WTC11 (cell line): ENCODE results near the gene LRRC4B. TPM values are rescaled to one million over a fixed set of nuclear protein-coding genes. Genes with fewer than 3 reads are reported as not detected.

Experiments
- ATAC-seq: fragments of 200-7000 bp; cut with Tn5 transposase; 2 replicates; pipeline ENCODE4 v1.10.0; 2021; ENCODE audit warnings: mild to moderate bottlenecking, moderate library complexity
- CTCF ChIA-PET: fragments of 300-600 bp; sonication (Branson Sonifier 250); formaldehyde crosslinking; loops from one replicate; lab custom pipeline; 2021; ENCODE audit warnings: antibody characterized with exemption; lab: Charles Lee
- POLR2A ChIA-PET: fragments of 350-600 bp; sonication (Branson Sonifier 250); formaldehyde crosslinking; loops from one replicate; lab custom pipeline; 2021; ENCODE audit warnings: antibody characterized with exemption; lab: Charles Lee
- DNase-seq: peaks from one replicate; pipeline ENCODE4 v3.0.0; 2021; ENCODE audit warnings: low spot score
- H3K27ac Mint-ChIP-seq: 2 replicates; pipeline ENCODE4 v1.8.0; 2021; ENCODE audit warnings: mixed read lengths
- H3K27me3 Mint-ChIP-seq: 2 replicates; pipeline ENCODE4 v1.8.0; 2021; ENCODE audit warnings: low read depth, mild to moderate bottlenecking, moderate library complexity, mixed read lengths
- H3K36me3 Mint-ChIP-seq: 2 replicates; pipeline ENCODE4 v1.8.0; 2021; ENCODE audit warnings: mixed read lengths
- H3K4me1 Mint-ChIP-seq: 2 replicates; pipeline ENCODE4 v1.8.0; 2022; ENCODE audit warnings: mixed read lengths
- H3K4me3 Mint-ChIP-seq: 2 replicates; pipeline ENCODE4 v1.8.0; 2021; ENCODE audit warnings: mild to moderate bottlenecking, moderate library complexity, mixed read lengths
- H3K9me3 Mint-ChIP-seq: 2 replicates; pipeline ENCODE4 v1.8.0; 2021; ENCODE audit warnings: mixed read lengths
- CTCF ChIP-seq: fragments of 200-600 bp; IDR thresholded peaks from 2 replicates; pipeline ENCODE4 v1.8.0; 2022; ENCODE audit warnings: antibody characterized with exemption
- EMX1 ChIP-seq: fragments of 250-450 bp; sonication (Bioruptor Pico); IDR thresholded peaks from 2 replicates; pipeline ENCODE4 v1.8.0; 2021; ENCODE audit warnings: mild to moderate bottlenecking
- FOXK1 ChIP-seq: sonication (generic); formaldehyde crosslinking; IDR thresholded peaks from 2 replicates; pipeline ENCODE4 v1.8.0; 2022; ENCODE audit warnings: mild to moderate bottlenecking, moderate library complexity, missing genetic modification reagents
- GTF2I ChIP-seq: fragments of 250-450 bp; sonication (Bioruptor Pico); conservative IDR thresholded peaks from 2 replicates; pipeline ENCODE4 v1.4.0; 2021; ENCODE audit warnings: mild to moderate bottlenecking
- NFYB ChIP-seq: sonication (generic); formaldehyde crosslinking; conservative IDR thresholded peaks from 2 replicates; pipeline ENCODE4 v1.8.0; 2022; ENCODE audit warnings: low read depth, missing genetic modification reagents
- NR1H2 ChIP-seq: sonication (generic); formaldehyde crosslinking; IDR thresholded peaks from 2 replicates; pipeline ENCODE4 v1.9.0; 2021; ENCODE audit warnings: mild to moderate bottlenecking, moderate library complexity, missing genetic modification reagents
- NR2C2 ChIP-seq: sonication (generic); formaldehyde crosslinking; IDR thresholded peaks from 2 replicates; pipeline ENCODE4 v1.8.0; 2022; ENCODE audit warnings: mild to moderate bottlenecking, missing genetic modification reagents
- NR3C1 ChIP-seq: sonication (generic); formaldehyde crosslinking; conservative IDR thresholded peaks from 2 replicates; pipeline ENCODE4 v1.8.1; 2023; ENCODE audit warnings: low read depth, mild to moderate bottlenecking, missing genetic modification reagents
- RORB ChIP-seq: fragments of 250-450 bp; sonication (Bioruptor Pico); IDR thresholded peaks from 2 replicates; pipeline ENCODE4 v1.9.0; 2021; ENCODE audit warnings: mild to moderate bottlenecking
- SMAD3 ChIP-seq: sonication (generic); formaldehyde crosslinking; IDR thresholded peaks from 2 replicates; pipeline ENCODE4 v1.8.0; 2022; ENCODE audit warnings: missing genetic modification reagents, mild to moderate bottlenecking, borderline replicate concordance
- SP1 ChIP-seq: sonication (generic); formaldehyde crosslinking; conservative IDR thresholded peaks from 2 replicates; pipeline ENCODE4 v1.8.1; 2022; ENCODE audit warnings: missing genetic modification reagents
- USF2 ChIP-seq: sonication (generic); formaldehyde crosslinking; IDR thresholded peaks from 2 replicates; pipeline ENCODE4 v1.8.1; 2023; ENCODE audit warnings: mild to moderate bottlenecking, missing genetic modification reagents, moderate library complexity
- ZNF138 ChIP-seq: sonication (generic); formaldehyde crosslinking; conservative IDR thresholded peaks from 2 replicates; pipeline ENCODE4 v1.8.1; 2022; ENCODE audit warnings: mild to moderate bottlenecking, moderate library complexity, missing genetic modification reagents
- ZNF219 ChIP-seq: sonication (generic); formaldehyde crosslinking; IDR thresholded peaks from 2 replicates; pipeline ENCODE4 v1.8.0; 2023; ENCODE audit warnings: missing genetic modification reagents, mild to moderate bottlenecking, borderline replicate concordance
- ZNF512 ChIP-seq: sonication (generic); formaldehyde crosslinking; IDR thresholded peaks from 2 replicates; pipeline ENCODE4 v1.8.1; 2022; ENCODE audit warnings: missing genetic modification reagents, borderline replicate concordance
- total RNA-seq: library from RNA; stranded (reverse); gene quantifications from 3 replicates; pipeline ENCODE4 v1.2.3, GENCODE V29; 2021

Gene LRRC4B
- total RNA-seq, 1 experiment from 2014 or later = 10.0 TPM

DNA sequence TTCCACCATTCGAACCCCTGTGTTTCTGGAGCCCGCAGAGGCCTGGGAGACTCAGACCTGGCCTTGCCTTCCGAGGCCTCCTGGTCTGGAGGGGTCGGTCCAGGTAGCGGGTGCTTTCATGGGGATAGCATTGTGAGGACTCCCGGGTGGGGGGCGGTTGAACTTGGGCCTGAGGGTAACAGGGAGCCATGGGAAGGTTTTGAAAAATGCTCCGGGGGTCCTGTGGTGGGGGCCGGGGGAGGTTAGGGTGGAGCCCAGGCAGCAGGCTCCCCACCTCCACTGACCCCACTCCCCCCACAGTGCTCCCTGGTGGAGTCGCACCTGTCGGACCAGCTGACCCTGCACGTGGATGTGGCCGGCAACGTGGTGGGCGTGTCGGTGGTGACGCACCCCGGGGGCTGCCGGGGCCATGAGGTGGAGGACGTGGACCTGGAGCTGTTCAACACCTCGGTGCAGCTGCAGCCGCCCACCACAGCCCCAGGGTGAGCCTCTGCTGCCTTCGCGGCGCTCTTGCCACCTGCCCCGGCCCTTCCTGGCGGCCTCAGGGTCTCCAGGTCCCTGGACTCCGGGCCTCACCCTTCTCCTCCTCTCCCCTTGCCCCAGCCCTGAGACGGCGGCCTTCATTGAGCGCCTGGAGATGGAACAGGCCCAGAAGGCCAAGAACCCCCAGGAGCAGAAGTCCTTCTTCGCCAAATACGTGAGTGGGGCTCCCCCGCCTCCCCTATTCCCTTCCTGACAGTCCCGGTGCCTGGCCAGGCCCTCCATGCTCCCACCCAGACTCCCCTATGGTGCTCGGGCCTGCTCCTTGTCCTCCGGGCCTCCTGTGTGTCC, 87.7 kb downstream of the LRRC4B start:
- no peak for ATAC-seq

GRCh38 chr19:50479761-50480251, 88.4 kb downstream of the LRRC4B start:
- Mint-ChIP-seq H3K27ac (no peak overlapping the region), H3K36me3 (peaks cover 38% of the 10 kb centered on the region), H3K4me1 (peaks cover 9% of the 10 kb centered on the region), H3K9me3 (peaks cover 9% of the 10 kb centered on the region), H3K4me3 (no peak overlapping the region), H3K27me3 (peaks cover 2% of the 10 kb centered on the region)
- CTCF ChIA-PET = interaction anchor here (0.6 to 2.1 kb wide), 17 partner anchors 9 to 218 kb away, joined by 3 to 20 read pairs (median 5); partner anchors contain the start of genes JOSD2 and POLD1
- no peak for TF ChIP-seq USF2 (CRISPR knock-in tag)
- TF ChIP-seq NR2C2 (CRISPR knock-in tag) = no peak
- TF ChIP-seq CTCF = no peak
- no peak for TF ChIP-seq NR1H2 (CRISPR knock-in tag)
- no peak for DNase-seq
- ATAC-seq = no peak
- POLR2A ChIA-PET = no interaction called here

More for the DNA sequence above, 87.7 kb downstream of the LRRC4B start:
- no peak for DNase-seq
- peaks cover 15% of the 10 kb centered on the region for H3K9me3 Mint-ChIP-seq
- H3K36me3 Mint-ChIP-seq = peaks cover 45% of the 10 kb centered on the region
- peaks cover 9% of the 10 kb centered on the region for H3K4me1 Mint-ChIP-seq
- peaks cover 9% of the 10 kb centered on the region for H3K27me3 Mint-ChIP-seq
- H3K4me3 Mint-ChIP-seq = no peak overlapping the region
- no peak for TF ChIP-seq USF2 (CRISPR knock-in tag)
- no peak for TF ChIP-seq FOXK1 (CRISPR knock-in tag)
- TF ChIP-seq SMAD3 (CRISPR knock-in tag) = no peak
- no peak for TF ChIP-seq ZNF219 (CRISPR knock-in tag)
- TF ChIP-seq ZNF512 = no peak
- no peak for TF ChIP-seq SP1 (CRISPR knock-in tag)
- no peak for TF ChIP-seq NFYB (CRISPR knock-in tag)
- TF ChIP-seq ZNF138 = no peak
- TF ChIP-seq NR3C1 (CRISPR knock-in tag) = no peak
- TF ChIP-seq RORB (CRISPR knock-in tag) = no peak
- TF ChIP-seq GTF2I (CRISPR knock-in tag) = no peak
- no peak for TF ChIP-seq EMX1 (CRISPR knock-in tag)
- ChIA-PET POLR2A (no interaction called here), CTCF (interaction anchor here (1.5 to 2.1 kb wide), 2 partner anchors 22 to 123 kb away, joined by 4 to 14 read pairs; no protein-coding TSS in a partner anchor)
- no peak overlapping the region for H3K27ac Mint-ChIP-seq
